ENCODE results near the gene LY9.
A peak's percentile ranks its signal among the peaks of the same experiment; 100 is the strongest.

Gene LY9

GRCh38 chr1:160795951-160796383, at the start of gene LY9:
LY9 (plus strand) TSS chr1:160796174; CDS start chr1:160796188, 14 bp downstream.
- peak; percentile 94 for DNase-seq

- no peak for DNase-seq
Observed at GRCh38 chr1:160746836-160747500, 49.0 kb upstream of the LY9 start.

GRCh38 chr1:160747717-160748116, 48.3 kb upstream of the LY9 start:
- no peak for DNase-seq

GRCh38 chr1:160748181-160748877, 47.6 kb upstream of the LY9 start:
- no peak for DNase-seq

- no peak for DNase-seq
Observed at GRCh38 chr1:160748878-160749269, 47.1 kb upstream of the LY9 start.

- no peak for DNase-seq
Observed at GRCh38 chr1:160750608-160751007, 45.4 kb upstream of the LY9 start.

GRCh38 chr1:160752406-160752805, 43.6 kb upstream of the LY9 start:
- DNase-seq: no peak

- no peak for DNase-seq
Observed at GRCh38 chr1:160752924-160753323, 43.0 kb upstream of the LY9 start.

GRCh38 chr1:160753594-160753993, 42.4 kb upstream of the LY9 start:
- no peak for DNase-seq

- DNase-seq: no peak
Observed at GRCh38 chr1:160755461-160755860, 40.5 kb upstream of the LY9 start.

GRCh38 chr1:160755911-160756848, 39.8 kb upstream of the LY9 start:
- peak; percentile 40 for DNase-seq

GRCh38 chr1:160756849-160757201, 39.1 kb upstream of the LY9 start:
- no peak for DNase-seq

GRCh38 chr1:160758521-160758920, 37.5 kb upstream of the LY9 start:
- DNase-seq: no peak

- no peak for DNase-seq
Observed at GRCh38 chr1:160759740-160760139, 36.2 kb upstream of the LY9 start.

GRCh38 chr1:160761046-160761445, 34.9 kb upstream of the LY9 start:
- no peak for DNase-seq

GRCh38 chr1:160761886-160762285, 34.1 kb upstream of the LY9 start:
- no peak for DNase-seq

GRCh38 chr1:160763993-160764392, 32.0 kb upstream of the LY9 start:
- DNase-seq: no peak

- peak; percentile 24 for DNase-seq
Observed at GRCh38 chr1:160767395-160768294, 28.3 kb upstream of the LY9 start.

GRCh38 chr1:160768295-160768657, 27.7 kb upstream of the LY9 start:
- DNase-seq: peak; percentile 86

GRCh38 chr1:160772331-160772730, 23.6 kb upstream of the LY9 start:
- no peak for DNase-seq

GRCh38 chr1:160773093-160773492, 22.9 kb upstream of the LY9 start:
- no peak for DNase-seq

GRCh38 chr1:160774886-160775719, 20.9 kb upstream of the LY9 start:
- no peak for DNase-seq

Measured in CD4-positive, alpha-beta T cell treated with Interleukin-15 for 1 hour (primary cell).